ENCODE results near the gene TMEM30B.

Gene TMEM30B

GRCh38 chr14:61227884-61228591 is 53.1 kb downstream of the TMEM30B start:
- Histone ChIP-seq H3K4me2 (ENCODE audit: low read length) (no peak overlapping the region), H3K9ac (ENCODE audit: low read depth, low read length) (no peak overlapping the region), H3K9me3 (replicated peaks; ENCODE audit: low read length) (no peaks in the 10 kb centered on the region), H3K27me3 (ENCODE audit: control insufficient read depth, insufficient read depth, low read length) (no peaks in the 10 kb centered on the region), H3K4me1 (ENCODE audit: control insufficient read depth, insufficient read depth, low read length) (peaks cover 28% of the 10 kb centered on the region), H3K4me3 (ENCODE audit: low read length) (no peak overlapping the region), H3K36me3 (ENCODE audit: insufficient read depth, low read length) (no peaks in the 10 kb centered on the region)

Data from skeletal muscle satellite cell (primary cell).